ENCODE measurements around the gene BRD2.

The BRD2 gene

DNA sequence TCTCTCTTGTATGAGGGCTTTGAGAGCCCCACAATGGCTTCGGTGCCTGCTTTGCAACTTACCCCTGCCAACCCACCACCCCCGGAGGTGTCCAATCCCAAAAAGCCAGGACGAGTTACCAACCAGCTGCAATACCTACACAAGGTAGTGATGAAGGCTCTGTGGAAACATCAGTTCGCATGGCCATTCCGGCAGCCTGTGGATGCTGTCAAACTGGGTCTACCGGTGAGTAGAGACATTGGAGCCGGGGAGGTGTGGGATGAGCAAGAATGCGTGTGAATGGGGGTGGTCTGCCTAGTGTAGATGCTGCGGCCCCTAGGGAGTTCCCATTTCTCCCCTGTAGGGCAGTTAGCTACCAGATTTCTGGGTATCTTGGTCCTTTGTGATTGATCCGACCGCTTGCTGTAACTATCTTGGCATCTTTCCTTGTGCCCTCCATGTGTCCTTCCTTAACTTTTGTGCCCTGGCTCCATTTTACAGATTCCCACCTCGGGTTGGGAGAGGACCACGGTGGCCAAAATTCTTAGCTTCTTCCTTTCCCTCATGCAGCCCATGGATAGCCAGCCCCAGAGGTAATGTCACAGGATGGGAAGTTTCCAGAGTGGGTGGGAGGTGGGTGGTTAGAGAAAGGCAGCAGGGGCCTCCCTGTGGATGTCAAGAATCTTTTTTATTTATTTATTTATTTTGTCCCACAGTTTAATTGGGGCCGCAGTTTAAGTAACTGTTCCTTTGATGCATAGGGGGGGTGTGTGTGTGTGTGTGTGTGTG, 6.3 kb downstream of the BRD2 start:
- Mint-ChIP-seq H3K4me3 (peak overlapping the region; percentile 75 to 82), H3K27me3 (no peaks in the 10 kb centered on the region), H3K27ac (peak overlapping the region; percentile 90 to 95), H3K9me3 (no peaks in the 10 kb centered on the region), H3K4me1 (peaks cover 60% of the 10 kb centered on the region)
- DNase-seq = no peak
- ATAC-seq = no peak

DNA sequence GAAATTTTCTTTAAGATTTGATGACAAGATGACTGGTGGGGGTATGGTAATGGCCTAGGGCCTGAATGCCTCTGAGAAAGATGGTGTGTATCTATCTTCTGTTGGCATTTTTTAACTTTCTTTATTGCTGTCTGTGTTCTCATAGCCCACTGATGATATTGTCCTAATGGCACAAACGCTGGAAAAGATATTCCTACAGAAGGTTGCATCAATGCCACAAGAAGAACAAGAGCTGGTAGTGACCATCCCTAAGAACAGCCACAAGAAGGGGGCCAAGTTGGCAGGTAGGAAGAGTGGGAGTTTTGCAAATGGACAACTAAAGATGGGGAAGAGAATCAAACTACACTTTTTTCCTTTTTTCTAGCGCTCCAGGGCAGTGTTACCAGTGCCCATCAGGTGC, 7.5 kb downstream of the BRD2 start:
- DNase-seq (no peak), ATAC-seq (no peak)
- no peaks in the 10 kb centered on the region for H3K27me3 Mint-ChIP-seq
- H3K4me3 Mint-ChIP-seq = peak overlapping the region; percentile 75 to 82
- H3K4me1 Mint-ChIP-seq = peaks cover 72% of the 10 kb centered on the region
- H3K27ac Mint-ChIP-seq = peak overlapping the region in 1 of 2 donors; percentile 98
- H3K9me3 Mint-ChIP-seq = no peaks in the 10 kb centered on the region

DNA sequence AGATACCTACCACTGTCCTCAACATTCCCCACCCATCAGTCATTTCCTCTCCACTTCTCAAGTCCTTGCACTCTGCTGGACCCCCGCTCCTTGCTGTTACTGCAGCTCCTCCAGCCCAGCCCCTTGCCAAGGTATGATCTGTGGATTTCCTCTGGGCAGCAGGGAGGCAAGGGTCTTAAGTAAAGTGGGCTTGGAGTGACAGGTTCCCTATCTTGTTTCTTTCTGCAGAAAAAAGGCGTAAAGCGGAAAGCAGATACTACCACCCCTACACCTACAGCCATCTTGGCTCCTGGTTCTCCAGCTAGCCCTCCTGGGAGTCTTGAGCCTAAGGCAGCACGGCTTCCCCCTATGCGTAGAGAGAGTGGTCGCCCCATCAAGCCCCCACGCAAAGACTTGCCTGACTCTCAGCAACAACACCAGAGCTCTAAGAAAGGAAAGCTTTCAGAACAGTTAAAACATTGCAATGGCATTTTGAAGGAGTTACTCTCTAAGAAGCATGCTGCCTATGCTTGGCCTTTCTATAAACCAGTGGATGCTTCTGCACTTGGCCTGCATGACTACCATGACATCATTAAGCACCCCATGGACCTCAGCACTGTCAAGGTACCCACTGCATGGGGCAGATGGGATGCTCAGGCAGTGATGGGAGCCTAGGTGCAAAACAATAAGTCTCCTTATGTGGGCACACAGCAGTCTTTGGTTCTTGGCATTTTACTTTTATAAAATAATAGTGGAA, 8.1 kb downstream of the BRD2 start:
- peak overlapping the region; percentile 47 to 98 for H3K27ac Mint-ChIP-seq
- peaks cover 73% of the 10 kb centered on the region for H3K4me1 Mint-ChIP-seq
- DNase-seq = no peak
- H3K4me3 Mint-ChIP-seq = peak overlapping the region; percentile 75 to 82
- no peaks in the 10 kb centered on the region for H3K27me3 Mint-ChIP-seq
- no peaks in the 10 kb centered on the region for H3K9me3 Mint-ChIP-seq
- ATAC-seq = no peak

DNA sequence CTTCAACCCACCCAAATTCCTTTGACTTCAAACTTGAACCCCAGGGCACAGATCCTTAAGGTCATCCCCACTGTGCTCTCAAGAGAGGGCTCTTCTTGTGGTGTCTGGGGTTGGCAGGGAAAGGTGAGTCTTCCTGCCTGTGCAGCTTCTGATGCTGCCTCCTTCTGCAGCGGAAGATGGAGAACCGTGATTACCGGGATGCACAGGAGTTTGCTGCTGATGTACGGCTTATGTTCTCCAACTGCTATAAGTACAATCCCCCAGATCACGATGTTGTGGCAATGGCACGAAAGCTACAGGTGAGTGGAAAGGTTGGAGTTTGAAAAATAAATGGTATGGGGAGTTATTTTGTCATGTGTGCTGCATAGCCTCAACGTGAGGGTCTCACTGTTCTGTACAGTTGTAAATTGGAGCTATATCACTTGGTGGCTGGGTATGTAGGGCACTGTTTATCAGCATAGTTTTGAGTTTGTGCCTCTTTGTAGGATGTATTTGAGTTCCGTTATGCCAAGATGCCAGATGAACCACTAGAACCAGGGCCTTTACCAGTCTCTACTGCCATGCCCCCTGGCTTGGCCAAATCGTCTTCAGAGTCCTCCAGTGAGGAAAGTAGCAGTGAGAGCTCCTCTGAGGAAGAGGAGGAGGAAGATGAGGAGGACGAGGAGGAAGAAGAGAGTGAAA, 9.0 kb downstream of the BRD2 start:
- no peak for ATAC-seq
- no peaks in the 10 kb centered on the region for H3K27me3 Mint-ChIP-seq
- H3K4me3 Mint-ChIP-seq = peak overlapping the region in 1 of 2 donors; percentile 40
- H3K9me3 Mint-ChIP-seq = no peaks in the 10 kb centered on the region
- peaks cover 73% of the 10 kb centered on the region for H3K4me1 Mint-ChIP-seq
- DNase-seq = no peak
- peak overlapping the region; percentile 10 to 74 for H3K27ac Mint-ChIP-seq

DNA sequence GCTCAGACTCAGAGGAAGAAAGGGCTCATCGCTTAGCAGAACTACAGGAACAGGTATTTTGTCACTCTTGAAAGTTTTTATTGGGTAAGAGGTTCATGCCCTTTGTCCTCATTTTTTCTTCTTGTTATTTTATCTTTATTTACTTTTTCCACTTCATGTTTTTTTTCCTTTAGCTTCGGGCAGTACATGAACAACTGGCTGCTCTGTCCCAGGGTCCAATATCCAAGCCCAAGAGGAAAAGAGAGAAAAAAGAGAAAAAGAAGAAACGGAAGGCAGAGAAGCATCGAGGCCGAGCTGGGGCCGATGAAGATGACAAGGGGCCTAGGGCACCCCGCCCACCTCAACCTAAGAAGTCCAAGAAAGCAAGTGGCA, 9.5 kb downstream of the BRD2 start:
- Mint-ChIP-seq H3K4me3 (no peak overlapping the region), H3K27ac (peak overlapping the region in 1 of 2 donors; percentile 4), H3K4me1 (peaks cover 69% of the 10 kb centered on the region)

DNA sequence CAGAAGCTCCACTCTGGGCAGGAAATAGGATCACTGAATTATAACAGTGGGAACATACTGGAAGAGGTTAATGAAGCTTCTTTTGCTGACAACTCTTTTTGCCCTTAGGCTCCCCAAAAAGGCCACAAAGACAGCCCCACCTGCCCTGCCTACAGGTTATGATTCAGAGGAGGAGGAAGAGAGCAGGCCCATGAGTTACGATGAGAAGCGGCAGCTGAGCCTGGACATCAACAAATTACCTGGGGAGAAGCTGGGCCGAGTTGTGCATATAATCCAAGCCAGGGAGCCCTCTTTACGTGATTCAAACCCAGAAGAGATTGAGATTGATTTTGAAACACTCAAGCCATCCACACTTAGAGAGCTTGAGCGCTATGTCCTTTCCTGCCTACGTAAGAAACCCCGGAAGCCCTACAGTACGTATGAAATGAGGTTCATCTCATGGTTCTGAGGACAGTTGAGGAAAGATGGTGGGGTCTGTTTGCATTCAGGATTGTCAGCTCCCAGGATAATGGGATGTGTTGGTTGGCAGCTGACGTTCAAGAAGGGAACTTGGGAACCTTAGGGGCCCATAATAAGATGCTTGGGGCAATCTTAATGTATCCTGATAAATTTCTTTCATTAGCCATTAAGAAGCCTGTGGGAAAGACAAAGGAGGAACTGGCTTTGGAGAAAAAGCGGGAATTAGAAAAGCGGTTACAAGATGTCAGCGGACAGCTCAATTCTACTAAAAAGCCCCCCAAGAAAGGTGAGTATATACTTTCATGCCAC, 11.5 kb downstream of the BRD2 start:
- peaks cover 71% of the 10 kb centered on the region for H3K4me1 Mint-ChIP-seq
- no peak for ATAC-seq
- H3K27me3 Mint-ChIP-seq = no peaks in the 10 kb centered on the region
- H3K4me3 Mint-ChIP-seq = no peak overlapping the region
- H3K27ac Mint-ChIP-seq = no peak overlapping the region
- H3K9me3 Mint-ChIP-seq = no peaks in the 10 kb centered on the region
- DNase-seq = no peak

More for the DNA sequence above, 9.5 kb downstream of the BRD2 start:
- Mint-ChIP-seq H3K27me3 (no peaks in the 10 kb centered on the region), H3K9me3 (no peaks in the 10 kb centered on the region)
- DNase-seq = no peak
- ATAC-seq = no peak

DNA sequence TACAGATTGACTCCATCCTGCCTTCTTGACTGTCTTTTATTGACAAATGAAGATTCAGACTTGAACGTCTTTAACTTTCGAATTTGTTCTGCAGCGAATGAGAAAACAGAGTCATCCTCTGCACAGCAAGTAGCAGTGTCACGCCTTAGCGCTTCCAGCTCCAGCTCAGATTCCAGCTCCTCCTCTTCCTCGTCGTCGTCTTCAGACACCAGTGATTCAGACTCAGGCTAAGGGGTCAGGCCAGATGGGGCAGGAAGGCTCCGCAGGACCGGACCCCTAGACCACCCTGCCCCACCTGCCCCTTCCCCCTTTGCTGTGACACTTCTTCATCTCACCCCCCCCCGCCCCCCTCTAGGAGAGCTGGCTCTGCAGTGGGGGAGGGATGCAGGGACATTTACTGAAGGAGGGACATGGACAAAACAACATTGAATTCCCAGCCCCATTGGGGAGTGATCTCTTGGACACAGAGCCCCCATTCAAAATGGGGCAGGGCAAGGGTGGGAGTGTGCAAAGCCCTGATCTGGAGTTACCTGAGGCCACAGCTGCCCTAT, 12.2 kb downstream of the BRD2 start:
- ATAC-seq = no peak
- Mint-ChIP-seq H3K27ac (peak overlapping the region in 1 of 2 donors; percentile 10), H3K4me1 (peaks cover 64% of the 10 kb centered on the region), H3K4me3 (no peak overlapping the region), H3K27me3 (no peaks in the 10 kb centered on the region), H3K9me3 (no peaks in the 10 kb centered on the region)
- no peak for DNase-seq

DNA sequence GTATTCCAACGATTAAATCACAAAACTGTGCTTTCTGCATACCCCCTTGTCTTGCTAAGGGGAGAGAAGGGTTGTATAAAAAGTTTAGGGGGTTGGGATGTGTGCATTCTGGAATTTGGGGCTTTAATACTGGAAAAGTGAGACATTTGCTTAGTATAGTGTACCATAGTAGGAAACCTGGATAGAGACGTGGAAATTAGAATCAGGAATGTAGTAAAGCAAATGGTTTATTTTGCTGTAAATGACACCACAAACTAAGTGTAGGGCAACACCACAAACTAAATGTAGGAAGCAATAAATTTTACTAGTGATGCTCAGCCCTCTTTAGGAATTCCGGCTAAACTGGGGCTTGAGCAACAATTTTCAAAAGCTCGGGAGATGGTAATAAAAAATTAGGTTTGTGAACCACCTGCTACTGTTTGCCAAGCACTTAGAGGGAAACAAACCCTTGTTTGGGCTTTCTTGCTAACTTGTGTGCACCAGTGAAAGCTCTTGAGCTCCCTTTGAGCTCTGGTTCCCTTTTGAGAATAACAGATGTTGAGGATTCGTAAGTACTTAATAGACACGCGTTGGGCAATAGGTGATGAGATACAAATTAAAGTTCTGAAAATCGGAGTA, 13.8 kb downstream of the BRD2 start:
- no peak for ATAC-seq

DNA sequence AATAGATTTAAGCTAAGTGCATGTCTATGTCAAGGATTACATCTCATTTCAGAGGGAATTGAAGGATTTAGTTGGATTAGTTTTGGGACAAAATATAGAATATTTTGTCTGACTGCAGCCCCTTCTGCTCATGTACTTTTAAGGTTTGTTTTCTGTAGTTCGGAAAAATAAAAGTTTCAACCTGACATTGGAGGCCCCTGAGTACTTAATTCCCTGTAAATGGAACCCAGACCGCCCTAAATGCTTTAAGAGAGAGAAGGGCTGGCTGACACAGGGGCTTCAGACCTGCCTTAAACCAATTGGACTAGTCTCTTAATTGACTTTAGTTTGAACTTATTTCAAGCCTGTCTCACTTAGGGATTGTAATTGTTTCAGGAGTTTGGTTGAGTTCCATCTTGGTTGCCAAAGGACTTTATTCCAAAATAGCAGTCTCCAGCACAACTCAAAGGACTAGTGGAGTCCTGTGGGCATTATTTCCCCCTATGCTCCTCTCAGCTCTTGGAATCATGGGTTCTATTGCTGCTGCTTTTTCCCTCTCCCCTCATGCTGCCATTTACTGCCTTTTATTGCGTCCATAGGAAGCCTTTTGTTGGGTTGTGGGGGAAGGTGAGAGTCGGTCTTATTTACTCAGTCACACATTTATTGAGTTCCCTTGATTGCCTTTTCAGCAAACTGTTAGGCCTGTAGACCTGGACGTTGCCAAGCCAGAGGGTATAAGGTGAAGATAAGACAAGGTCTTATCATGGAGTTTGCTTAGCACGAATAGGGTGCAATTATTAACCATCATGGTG, 14.5 kb downstream of the BRD2 start:
- Mint-ChIP-seq H3K27me3 (no peaks in the 10 kb centered on the region), H3K4me1 (peaks cover 43% of the 10 kb centered on the region), H3K4me3 (no peak overlapping the region), H3K9me3 (no peaks in the 10 kb centered on the region), H3K27ac (no peak overlapping the region)
- no peak for ATAC-seq
- no peak for DNase-seq

More for the DNA sequence above, 13.8 kb downstream of the BRD2 start:
- H3K9me3 Mint-ChIP-seq = no peaks in the 10 kb centered on the region
- H3K4me3 Mint-ChIP-seq = no peak overlapping the region
- peak overlapping the region in 1 of 2 donors; percentile 3 for H3K27ac Mint-ChIP-seq
- no peaks in the 10 kb centered on the region for H3K27me3 Mint-ChIP-seq
- peaks cover 48% of the 10 kb centered on the region for H3K4me1 Mint-ChIP-seq
- no peak for DNase-seq

DNA sequence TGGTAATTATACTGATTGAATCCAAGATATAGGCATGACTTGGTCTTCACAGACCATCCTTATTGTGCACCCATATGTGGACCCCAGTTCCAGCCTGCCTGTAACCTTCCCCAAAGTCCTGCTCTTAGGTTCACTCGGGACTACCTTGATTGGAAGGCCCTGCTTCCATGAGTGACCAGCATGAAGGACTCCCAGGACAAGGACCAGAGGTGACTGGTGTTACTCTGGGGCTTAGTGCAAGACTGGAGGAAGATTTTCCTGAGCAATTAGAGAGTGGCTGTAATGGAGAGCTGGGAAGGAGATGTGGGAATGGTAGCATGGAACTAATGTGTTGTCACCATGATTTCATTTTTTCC, 15.1 kb downstream of the BRD2 start:
- no peak for ATAC-seq
- H3K9me3 Mint-ChIP-seq = no peaks in the 10 kb centered on the region
- H3K4me1 Mint-ChIP-seq = peaks cover 41% of the 10 kb centered on the region
- H3K4me3 Mint-ChIP-seq = no peak overlapping the region
- no peaks in the 10 kb centered on the region for H3K27me3 Mint-ChIP-seq
- no peak overlapping the region for H3K27ac Mint-ChIP-seq
- no peak for DNase-seq

DNA sequence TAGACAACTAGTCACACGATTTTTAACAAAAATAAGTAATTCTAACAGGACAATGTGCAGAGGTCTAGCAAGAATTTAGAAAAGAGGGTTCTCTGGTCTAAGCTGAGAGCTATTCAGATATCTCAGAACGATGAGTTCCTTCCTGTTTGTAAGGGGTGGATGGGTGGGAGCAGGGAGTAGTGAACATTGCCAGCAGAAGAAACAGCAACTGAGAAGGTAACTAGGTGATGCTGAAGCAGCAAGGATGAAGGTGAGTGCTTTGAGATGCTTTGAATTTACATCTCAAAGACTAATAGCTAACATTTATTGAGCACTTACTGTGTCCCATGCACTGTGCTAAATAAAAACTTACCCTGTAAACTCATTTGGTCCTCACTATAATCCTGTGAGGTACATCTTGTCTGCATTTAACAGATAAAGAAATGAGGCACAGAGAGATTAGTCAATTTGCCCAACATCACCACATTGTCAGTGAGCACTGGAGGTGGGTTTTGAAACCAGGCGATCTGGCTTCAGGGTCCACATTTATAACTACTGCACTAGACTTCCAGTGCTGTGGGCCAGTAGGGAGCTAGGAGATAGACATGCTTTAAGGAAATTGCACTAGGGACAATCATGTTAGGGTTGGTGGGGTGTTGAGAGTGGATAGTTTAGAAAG, 15.7 kb downstream of the BRD2 start:
- Mint-ChIP-seq H3K9me3 (no peaks in the 10 kb centered on the region), H3K4me1 (peaks cover 35% of the 10 kb centered on the region), H3K4me3 (no peak overlapping the region), H3K27me3 (no peaks in the 10 kb centered on the region), H3K27ac (peak overlapping the region in 1 of 2 donors; percentile 4)
- ATAC-seq (peak; percentile 41), DNase-seq (no peak)

DNA sequence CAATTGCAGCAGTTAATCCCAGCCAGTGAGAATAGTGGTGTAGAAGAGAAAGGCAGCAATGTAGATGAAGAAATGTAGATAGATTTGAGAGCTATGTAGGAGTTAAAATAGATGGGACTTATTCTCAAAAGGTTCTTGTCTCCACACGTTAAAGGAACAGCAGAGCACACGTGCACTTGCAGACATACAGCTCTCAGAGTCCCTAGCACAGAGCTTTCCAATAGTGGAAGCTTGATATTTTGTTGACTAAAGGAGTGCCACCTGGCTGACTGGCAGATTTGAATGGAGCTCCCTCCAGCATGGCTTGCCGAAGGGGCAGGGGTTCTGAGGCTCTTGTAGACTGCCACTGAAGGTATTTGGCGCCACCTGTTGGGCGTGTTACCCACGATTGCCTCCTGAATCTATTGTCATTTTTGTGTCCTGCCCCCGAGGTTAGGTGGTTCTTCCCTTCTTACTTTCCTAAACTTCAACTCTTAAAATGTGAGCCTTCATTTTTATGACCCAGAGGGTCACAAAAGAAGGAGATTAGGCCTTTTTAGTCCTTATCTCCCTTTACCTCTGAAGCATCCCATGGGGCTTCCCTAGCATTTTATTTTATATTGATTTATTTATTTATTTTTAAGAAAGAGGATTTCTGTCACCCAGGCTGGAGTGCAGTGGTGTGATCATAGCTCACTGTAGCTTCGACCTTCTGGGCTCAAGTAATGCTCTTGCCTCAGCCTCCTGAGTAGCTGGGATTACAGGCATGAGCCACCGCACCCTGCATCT, 16.4 kb downstream of the BRD2 start:
- ATAC-seq (peak; percentile 91), DNase-seq (peak; percentile 82 to 87)
- Mint-ChIP-seq H3K27me3 (no peaks in the 10 kb centered on the region), H3K9me3 (no peaks in the 10 kb centered on the region), H3K27ac (peak overlapping the region in 1 of 2 donors; percentile 4), H3K4me3 (no peak overlapping the region), H3K4me1 (peaks cover 36% of the 10 kb centered on the region)

DNA sequence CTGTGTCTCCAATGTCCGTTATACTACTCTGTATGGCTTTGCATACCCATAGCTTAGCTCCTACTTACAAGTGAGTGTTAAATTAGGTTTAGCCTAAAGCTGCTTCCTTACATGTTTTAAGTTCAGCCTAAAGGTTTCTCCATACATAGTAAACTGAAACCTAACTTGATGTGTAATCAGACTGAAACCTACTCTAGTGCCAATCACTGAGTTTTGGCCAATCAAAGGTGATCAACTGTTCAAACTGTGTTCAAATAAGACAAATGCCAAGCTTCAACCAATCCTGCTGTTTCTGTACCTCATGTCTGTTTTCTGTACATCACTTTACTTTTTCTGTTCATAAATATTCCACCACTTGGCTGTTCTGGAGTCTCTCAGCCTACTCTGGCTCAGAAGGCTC, 21.0 kb downstream of the BRD2 start:
- Mint-ChIP-seq H3K27ac (no peak overlapping the region), H3K4me3 (no peak overlapping the region), H3K27me3 (peaks cover 9% of the 10 kb centered on the region), H3K4me1 (peaks cover 16% of the 10 kb centered on the region), H3K9me3 (no peaks in the 10 kb centered on the region)
- ATAC-seq (peak; percentile 45), DNase-seq (no peak)
